Pancreas (tissue), 10 donors: Measurements from ENCODE around the gene CHD8. TPM values are rescaled to one million over a fixed set of nuclear protein-coding genes. Genes with fewer than 3 reads are reported as not detected.
A peak's percentile ranks its signal among the peaks of the same experiment; 100 is the strongest.

Experiments used
- ATAC-seq, 4 donors: fragments of 200-7000 bp; cut with Tn5 transposase; one replicate each; pipeline versions ENCODE4 v1.8.0 to v1.9.1; 2020; ENCODE audit warnings: mild to moderate bottlenecking in 4 of 4, moderate library complexity in 4 of 4
- DNase-seq, 6 donors: peaks; one replicate each; pipeline ENCODE4 v3.0.0-alpha.2; 2020
- FAIRE-seq: peaks from 2 replicates; lab custom pipeline; 2012; peaks lifted over from hg19 to GRCh38; lab: Jason Lieb, UNC
- H3K27ac ChIP-seq, 4 donors: fragments of 200-600 bp; sonication (generic); 1 replicate in 3 of 4; 2 replicates in 1 of 4; pipeline versions ENCODE4 v1.5.0 to v1.8.0; 2020
- H3K27me3 ChIP-seq, 4 donors: fragments of 200-600 bp; one replicate each; pipeline ENCODE4 v1.8.0; 2021
- H3K36me3 ChIP-seq, 3 donors: fragments of 200-600 bp; sonication (generic) in 1 of 3; one replicate each; pipeline versions ENCODE4 v1.5.0 to v1.8.0; 2020 to 2021
- H3K4me1 ChIP-seq, 3 donors: fragments of 200-600 bp; one replicate each; pipeline ENCODE4 v1.8.0; 2021
- H3K4me3 ChIP-seq, 4 donors: fragments of 200-600 bp; sonication (generic) in 2 of 4; one replicate each; pipeline versions ENCODE4 v1.5.0 to v1.8.0; 2020 to 2021
- H3K9me3 ChIP-seq, 4 donors: fragments of 200-600 bp; one replicate each; pipeline ENCODE4 v1.8.0; 2021
- CTCF ChIP-seq, 4 donors: fragments of 200-600 bp; sonication (generic) in 3 of 4; IDR thresholded peaks; one replicate each; pipeline versions ENCODE4 v1.5.0 to v1.8.0; 2021; ENCODE audit warnings: antibody characterized with exemption in 4 of 4
- whole genome bisulfite sequencing, 2 donors: extraction: QIAGEN DNeasy Blood & Tissue Kit; methylation state at CpG; one replicate each; pipeline ENCODE4 v1.1.7; 2013; 5-methylcytosine and 5-hydroxymethylcytosine counted together
- intact Hi-C, 3 donors: fragments of 100-400 bp; cut with DNase I; formaldehyde crosslinking; loops; one replicate each; pipeline versions ENCODE4 v1.11.1 to v1.14.2; 2022
- polyA plus RNA-seq, 2 donors: library from polyadenylated mRNA; stranded (reverse); fragments of 200-250 nt; gene quantifications; one replicate each; pipeline ENCODE4 v1.2.3, GENCODE V29; 2013
- total RNA-seq, 6 donors: library from RNA; stranded (reverse); fragmentation: NEBNext Ultra II Directional in 4 of 6; extraction: Animal tissue kit (Norgen Biotek cat#: 25700) in 4 of 6; gene quantifications; one replicate each; pipeline versions ENCODE4 v1.2.1 to v1.2.4, GENCODE V29; 2021 to 2023
- donor health status: healthy with polysubstance abuse.
- donor health status: DM: no; HTN: no; CAD: no; lungs with moderate emphysema.
- donor health status: DM: no; HTN: no; CAD: no.
- donor health status: control.
- donor health status: control.
- donor health status: Bipolar disorder and iron deficiency.
- donor health status: DM: yes; HTN: yes; CAD: no.
- donor health status: DM: no; HTN: no; CAD: no.
- donor health status: DM: no; HTN: no; CAD: no.
- donor health status: DM: yes; HTN: yes; CAD: no.

CHD8 gene
- total and polyA plus RNA-seq, 8 donors, result 20.5 to 42.4 (median 25.6) TPM

- no peak for ATAC-seq
- 94 to 98% methylated on average over 6 of the region's 6 CpGs for WGBS, 2 donors
- no peak for TF ChIP-seq CTCF (IDR thresholded peaks at IDR 0.05)
Observed at GRCh38 chr14:21367582-21368144, 88.3 kb downstream of the CHD8 start.

GRCh38 chr14:21356511-21356910 is 99.4 kb downstream of the CHD8 start:
- H3K27me3 ChIP-seq, result no peaks in the 10 kb centered on the region
- no peak for FAIRE-seq
- WGBS, 2 donors, result 97% methylated on average over 4 of the region's 4 CpGs
- no peak for ATAC-seq
- intact Hi-C loops, result no loop called here
- H3K27ac ChIP-seq, result no peak overlapping the region
- no peaks in the 10 kb centered on the region for H3K4me1 ChIP-seq
- H3K4me3 ChIP-seq, result no peak overlapping the region
- DNase-seq, result no peak
- TF ChIP-seq CTCF (IDR thresholded peaks at IDR 0.05), result no peak
- peaks cover 0 to 92% (median 41%) of the 10 kb centered on the region in 3 donors for H3K36me3 ChIP-seq
- H3K9me3 ChIP-seq, result no peaks in the 10 kb centered on the region

More at GRCh38 chr14:21367582-21368144, 88.3 kb downstream of the CHD8 start:
- Histone ChIP-seq H3K9me3 (no peaks in the 10 kb centered on the region), H3K4me3 (no peak overlapping the region), H3K27me3 (no peaks in the 10 kb centered on the region), H3K4me1 (no peaks in the 10 kb centered on the region), H3K27ac (no peak overlapping the region), H3K36me3 (peaks cover 0 to 78% (median 17%) of the 10 kb centered on the region in 3 donors)
- FAIRE-seq (no peak), DNase-seq (no peak)
- intact Hi-C loops, result loop anchor here in 1 of 3 donors (10.0 kb wide), 1 partner anchor 47 kb away; no protein-coding TSS in a partner anchor

DNA sequence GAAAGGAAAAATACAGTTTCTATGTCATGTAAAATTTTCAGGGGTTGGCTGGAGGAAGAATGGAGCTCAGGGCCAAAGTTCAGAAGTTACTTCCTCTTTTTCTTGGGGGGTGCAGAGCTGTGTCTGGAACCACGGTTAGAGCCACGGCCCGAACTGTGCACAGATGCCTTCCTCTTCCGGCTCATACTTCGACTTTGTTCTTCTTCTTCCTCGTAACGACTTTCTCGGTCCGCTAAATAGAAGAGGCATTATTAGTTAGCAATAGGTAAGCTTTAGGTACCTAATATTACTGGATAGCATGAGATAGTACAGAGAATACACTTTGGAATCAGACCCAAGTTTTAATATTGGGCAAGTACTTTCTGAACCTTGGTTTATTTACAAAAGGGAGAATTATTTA is 103.3 kb downstream of the CHD8 start:
- ATAC-seq (peak in 2 of 4 donors; percentile 40 to 59), DNase-seq (no peak), FAIRE-seq (no peak)
- 90 to 93% methylated on average over 9 of the region's 9 CpGs for WGBS, 2 donors
- H3K27me3 ChIP-seq, result no peaks in the 10 kb centered on the region
- H3K9me3 ChIP-seq, result no peaks in the 10 kb centered on the region
- H3K4me3 ChIP-seq, result no peak overlapping the region
- H3K4me1 ChIP-seq, result no peaks in the 10 kb centered on the region
- peaks cover 0 to 54% (median 19%) of the 10 kb centered on the region in 3 donors for H3K36me3 ChIP-seq
- intact Hi-C loops, result no loop called here
- no peak overlapping the region for H3K27ac ChIP-seq
- TF ChIP-seq CTCF (IDR thresholded peaks at IDR 0.05), result no peak

GRCh38 chr14:21350539-21350938 is 105.4 kb downstream of the CHD8 start:
- DNase-seq, result no peak
- TF ChIP-seq CTCF (IDR thresholded peaks at IDR 0.05), result no peak
- H3K36me3 ChIP-seq, result peaks cover 0 to 36% (median 19%) of the 10 kb centered on the region in 3 donors
- intact Hi-C loops, result no loop called here
- H3K4me3 ChIP-seq, result no peak overlapping the region
- ATAC-seq, result no peak
- H3K9me3 ChIP-seq, result no peaks in the 10 kb centered on the region
- WGBS, 2 donors, result 35 to 67% methylated on average over 3 of the region's 3 CpGs
- no peak overlapping the region for H3K27ac ChIP-seq
- FAIRE-seq, result no peak
- no peaks in the 10 kb centered on the region for H3K27me3 ChIP-seq
- no peaks in the 10 kb centered on the region for H3K4me1 ChIP-seq

- H3K4me3 ChIP-seq, result no peak overlapping the region
Observed at GRCh38 chr14:21347201-21347600, 108.7 kb downstream of the CHD8 start.

More at GRCh38 chr14:21347201-21347600, 108.7 kb downstream of the CHD8 start:
- Histone ChIP-seq H3K9me3 (no peaks in the 10 kb centered on the region), H3K36me3 (peaks cover 0 to 8% (median 2%) of the 10 kb centered on the region in 3 donors), H3K27ac (no peak overlapping the region), H3K4me1 (no peaks in the 10 kb centered on the region), H3K27me3 (no peaks in the 10 kb centered on the region)
- TF ChIP-seq CTCF (IDR thresholded peaks at IDR 0.05), result no peak
- FAIRE-seq (no peak), DNase-seq (no peak), ATAC-seq (no peak)
- 43 to 65% methylated on average over 2 of the region's 2 CpGs for WGBS, 2 donors
- intact Hi-C loops, result no loop called here
